D721Med (cell line): ENCODE measurements around the gene SMAP1.
A peak's percentile ranks its signal among the peaks of the same experiment; 100 is the strongest.

Source experiments
- DNase-seq: peaks from one replicate; pipeline ENCODE4 v3.0.0; 2011; ENCODE audit warnings: low spot score; ENCODE audit not compliant: insufficient read length
- FAIRE-seq: peaks from 2 replicates; lab custom pipeline; 2011; peaks lifted over from hg19 to GRCh38; lab: Jason Lieb, UNC
- CTCF ChIP-seq: IDR thresholded peaks from 2 replicates; pipeline ENCODE4 v1.5.1; 2012; ENCODE audit warnings: mild to moderate bottlenecking, control low read depth; ENCODE audit not compliant: insufficient read depth; ENCODE audit errors: missing control alignments

The SMAP1 gene

GRCh38 chr6:70667711-70668498, at the start of gene SMAP1:
Gene SMAP1 (plus strand): TSS chr6:70667883. CDS start chr6:70668024, 141 bp downstream.
- peak; percentile 62 for DNase-seq
- FAIRE-seq, result no peak
- no peak for TF ChIP-seq CTCF

- DNase-seq, result no peak
- no peak for FAIRE-seq
- no peak for TF ChIP-seq CTCF
These were observed 46.9 kb upstream of the SMAP1 start for GRCh38 chr6:70620746-70621145.

GRCh38 chr6:70622461-70622860, 45.2 kb upstream of the SMAP1 start:
- TF ChIP-seq CTCF, result no peak
- DNase-seq (no peak), FAIRE-seq (no peak)

- FAIRE-seq (no peak), DNase-seq (no peak)
- no peak for TF ChIP-seq CTCF
These were observed 42.2 kb upstream of the SMAP1 start for GRCh38 chr6:70625436-70625835.

- FAIRE-seq, result no peak
These were observed 40.0 kb upstream of the SMAP1 start for GRCh38 chr6:70627500-70628254.

GRCh38 chr6:70629929-70630328, 37.8 kb upstream of the SMAP1 start:
- DNase-seq (no peak), FAIRE-seq (no peak)
- no peak for TF ChIP-seq CTCF

More at GRCh38 chr6:70627500-70628254, 40.0 kb upstream of the SMAP1 start:
- no peak for DNase-seq
- TF ChIP-seq CTCF, result no peak
